ENCODE measurements around the gene WBP11. TPM values are rescaled to one million over a fixed set of nuclear protein-coding genes. Genes with fewer than 3 reads are reported as not detected.
"Not testable (repeated sequence)": the region's sequence is repeated elsewhere in the genome, so short reads cannot be mapped to it uniquely, and the experiment has no call there.

Gene WBP11
- total and polyA plus RNA-seq, 5 donors from 2014 or later = 50.7 to 119 (median 58.2) TPM

GRCh38 chr12:14770496-14771461, 32.5 kb downstream of the WBP11 start:
- H3K4me1 ChIP-seq (ENCODE audit: control insufficient read depth, insufficient read depth, low read length, poor library complexity, severe bottlenecking) = peaks cover 57% of the 10 kb centered on the region
- Mint-ChIP-seq H3K27ac (peak overlapping the region; percentile 98 to 100 (median 100)), H3K27me3 (peaks cover 7% of the 10 kb centered on the region), H3K4me1 (peaks cover 29 to 74% (median 44%) of the 10 kb centered on the region in 4 donors), H3K4me3 (peak overlapping the region; percentile 91 to 100 (median 98)), H3K36me3 (peaks cover 20% of the 10 kb centered on the region), H3K9me3 (peaks cover 0 to 18% (median 6%) of the 10 kb centered on the region in 7 donors)
- DNase-seq = peak; percentile 89 to 98 (median 95)
- peaks cover 9 to 10% of the 10 kb centered on the region in 2 experiments for H3K9me3 ChIP-seq (ENCODE audit: control insufficient read depth in 2 of 2, low read length in 2 of 2)
- H3K27ac ChIP-seq (ENCODE audit: insufficient read depth, low read length, poor library complexity, severe bottlenecking) = peak overlapping the region; percentile 100
- H3K36me3 ChIP-seq (ENCODE audit: control insufficient read depth, insufficient read depth, low read length) = peaks cover 21% of the 10 kb centered on the region
- H3K27me3 ChIP-seq (ENCODE audit: control insufficient read depth, insufficient read depth, low read length) = no peaks in the 10 kb centered on the region
- H3K4me3 ChIP-seq (ENCODE audit: low read depth, low read length) = peak overlapping the region; percentile 97
- peak; percentile 26 to 32 for ATAC-seq (ENCODE audit: low read depth in 2 of 2)

DNA sequence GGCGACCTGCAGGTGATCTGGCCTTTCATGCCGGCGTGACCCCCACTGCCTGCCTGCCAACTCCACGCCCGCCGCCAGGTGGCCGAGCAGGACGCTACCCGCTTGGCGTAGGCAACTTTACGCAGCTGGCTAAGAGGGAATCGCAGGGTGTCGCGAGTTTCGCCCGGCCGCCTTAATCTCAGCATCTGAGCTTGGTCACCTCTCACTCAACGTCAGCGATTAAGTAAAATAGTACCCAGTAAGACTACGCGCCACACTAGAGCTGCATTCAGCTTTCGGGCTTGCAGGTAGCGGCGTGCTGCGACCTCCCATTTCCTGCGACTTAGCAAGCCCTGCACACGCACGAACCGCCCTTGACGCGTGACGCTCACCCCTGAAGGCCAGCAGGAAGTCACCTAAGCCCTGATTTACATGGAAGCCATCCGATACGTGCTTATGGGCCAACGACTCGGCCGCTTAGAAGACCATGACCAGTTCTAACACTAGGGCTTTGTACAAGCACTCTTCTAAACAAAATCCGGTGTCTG, 33.2 kb downstream of the WBP11 start:
- Mint-ChIP-seq H3K27me3 (peaks cover 7% of the 10 kb centered on the region), H3K9me3 (peaks cover 0 to 26% (median 6%) of the 10 kb centered on the region in 7 donors), H3K36me3 (peaks cover 27% of the 10 kb centered on the region), H3K27ac (peak overlapping the region; percentile 98 to 100 (median 100)), H3K4me3 (peak overlapping the region; percentile 91 to 100 (median 98)), H3K4me1 (peaks cover 23 to 72% (median 40%) of the 10 kb centered on the region in 4 donors)
- peaks cover 26% of the 10 kb centered on the region for H3K36me3 ChIP-seq (ENCODE audit: control insufficient read depth, insufficient read depth, low read length)
- H3K27ac ChIP-seq (ENCODE audit: insufficient read depth, low read length, poor library complexity, severe bottlenecking) = peak overlapping the region; percentile 100
- peak; percentile 58 to 60 for ATAC-seq (ENCODE audit: low read depth in 2 of 2)
- H3K27me3 ChIP-seq (ENCODE audit: control insufficient read depth, insufficient read depth, low read length) = no peaks in the 10 kb centered on the region
- H3K4me3 ChIP-seq (ENCODE audit: low read depth, low read length) = peak overlapping the region; percentile 97
- DNase-seq = peak; percentile 80 to 97 (median 90)
- H3K9me3 ChIP-seq (ENCODE audit: control insufficient read depth in 2 of 2, low read length in 2 of 2) = peaks cover 15 to 18% of the 10 kb centered on the region in 2 experiments
- H3K4me1 ChIP-seq (ENCODE audit: control insufficient read depth, insufficient read depth, low read length, poor library complexity, severe bottlenecking) = peaks cover 50% of the 10 kb centered on the region

DNA sequence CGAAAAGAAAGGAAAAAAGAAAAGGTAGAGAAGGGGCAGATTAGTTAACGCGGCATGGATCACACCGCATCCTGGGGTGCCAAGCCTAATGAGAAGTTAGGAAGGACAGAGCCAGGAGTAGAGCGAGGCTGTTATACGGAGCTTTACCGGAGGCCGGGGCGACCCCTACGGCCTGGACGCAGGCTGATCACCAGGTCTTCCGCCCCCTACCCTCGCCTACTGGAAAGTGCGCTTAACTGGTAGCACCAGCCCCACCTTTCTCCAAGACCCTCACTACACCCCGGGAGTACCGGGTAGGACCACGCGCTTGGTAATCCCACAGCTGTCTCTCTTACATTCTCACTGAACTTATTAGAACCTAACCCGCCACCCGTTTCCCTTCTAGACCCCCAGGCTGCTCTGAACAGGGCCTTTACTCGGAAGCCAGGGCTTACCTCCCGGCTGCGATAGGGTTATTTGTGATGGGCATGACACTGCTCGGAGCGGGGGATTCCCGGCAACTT, 33.8 kb downstream of the WBP11 start:
- Mint-ChIP-seq H3K4me3 (peak overlapping the region; percentile 91 to 100 (median 98)), H3K9me3 (peaks cover 0 to 29% (median 6%) of the 10 kb centered on the region in 7 donors), H3K36me3 (peaks cover 32% of the 10 kb centered on the region), H3K4me1 (peaks cover 23 to 69% (median 40%) of the 10 kb centered on the region in 4 donors), H3K27me3 (peaks cover 7% of the 10 kb centered on the region), H3K27ac (peak overlapping the region; percentile 98 to 100 (median 100))
- Histone ChIP-seq H3K27me3 (ENCODE audit: control insufficient read depth, insufficient read depth, low read length) (no peaks in the 10 kb centered on the region), H3K4me1 (ENCODE audit: control insufficient read depth, insufficient read depth, low read length, poor library complexity, severe bottlenecking) (peaks cover 44% of the 10 kb centered on the region), H3K9me3 (ENCODE audit: control insufficient read depth in 2 of 2, low read length in 2 of 2) (peaks cover 15 to 18% of the 10 kb centered on the region in 2 experiments), H3K36me3 (ENCODE audit: control insufficient read depth, insufficient read depth, low read length) (peaks cover 28% of the 10 kb centered on the region), H3K4me3 (ENCODE audit: low read depth, low read length) (peak overlapping the region; percentile 97), H3K27ac (ENCODE audit: insufficient read depth, low read length, poor library complexity, severe bottlenecking) (peak overlapping the region; percentile 100)
- ATAC-seq (ENCODE audit: low read depth in 2 of 2) (no peak), DNase-seq (no peak)

DNA sequence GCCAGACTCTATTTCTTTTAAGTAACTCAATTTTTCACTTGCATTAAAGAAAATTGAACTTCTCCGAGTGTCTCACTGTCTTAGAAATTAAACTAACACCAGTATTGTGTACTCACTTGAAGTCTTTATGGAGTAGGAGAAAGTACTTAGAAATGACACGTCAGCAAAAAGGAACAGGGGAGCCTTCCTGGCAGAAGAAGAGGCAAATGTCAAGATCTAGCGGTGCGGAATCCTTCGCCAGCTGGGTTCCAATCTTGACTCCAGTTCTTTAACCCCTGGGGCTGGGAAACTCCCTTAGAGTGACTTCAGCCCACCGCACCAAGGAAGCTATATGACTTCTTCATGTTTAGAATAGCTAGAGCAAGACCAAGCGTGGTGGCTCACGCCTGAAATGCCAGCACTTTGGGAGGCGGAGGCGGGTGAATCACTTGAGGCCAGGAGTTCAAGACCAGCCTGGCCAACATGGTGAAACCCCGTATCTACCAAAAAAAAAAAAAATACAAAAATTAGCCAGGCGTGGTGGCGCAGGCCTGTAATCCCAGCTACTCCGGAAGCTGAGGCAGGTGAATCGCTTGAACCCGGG, 34.4 kb downstream of the WBP11 start:
- peaks cover 28% of the 10 kb centered on the region for H3K36me3 ChIP-seq (ENCODE audit: control insufficient read depth, insufficient read depth, low read length)
- Mint-ChIP-seq H3K9me3 (peaks cover 0 to 29% (median 7%) of the 10 kb centered on the region in 7 donors), H3K27me3 (peaks cover 7% of the 10 kb centered on the region), H3K36me3 (peaks cover 32% of the 10 kb centered on the region), H3K4me1 (peaks cover 23 to 64% (median 37%) of the 10 kb centered on the region in 4 donors), H3K4me3 (peak overlapping the region; percentile 91 to 100 (median 98)), H3K27ac (peak overlapping the region; percentile 98 to 100 (median 100))
- H3K27me3 ChIP-seq (ENCODE audit: control insufficient read depth, insufficient read depth, low read length) = no peaks in the 10 kb centered on the region
- H3K9me3 ChIP-seq (ENCODE audit: control insufficient read depth in 2 of 2, low read length in 2 of 2) = peaks cover 15 to 18% of the 10 kb centered on the region in 2 experiments
- DNase-seq (peak in 2 of 3 donors; percentile 32 to 35), ATAC-seq (ENCODE audit: low read depth in 2 of 2) (no peak)
- peak overlapping the region; percentile 97 for H3K4me3 ChIP-seq (ENCODE audit: low read depth, low read length)
- peaks cover 43% of the 10 kb centered on the region for H3K4me1 ChIP-seq (ENCODE audit: control insufficient read depth, insufficient read depth, low read length, poor library complexity, severe bottlenecking)
- H3K27ac ChIP-seq (ENCODE audit: insufficient read depth, low read length, poor library complexity, severe bottlenecking) = peak overlapping the region; percentile 100

GRCh38 chr12:14767617-14768016, 35.7 kb downstream of the WBP11 start:
- H3K27me3 Mint-ChIP-seq = peaks cover 7% of the 10 kb centered on the region
- Histone ChIP-seq H3K4me3 (ENCODE audit: low read depth, low read length) (peak overlapping the region; percentile 97), H3K27ac (ENCODE audit: insufficient read depth, low read length, poor library complexity, severe bottlenecking) (peak overlapping the region; percentile 6), H3K4me1 (ENCODE audit: control insufficient read depth, insufficient read depth, low read length, poor library complexity, severe bottlenecking) (peaks cover 30% of the 10 kb centered on the region), H3K9me3 (ENCODE audit: control insufficient read depth in 2 of 2, low read length in 2 of 2) (peaks cover 15 to 20% of the 10 kb centered on the region in 2 experiments), H3K27me3 (ENCODE audit: control insufficient read depth, insufficient read depth, low read length) (no peaks in the 10 kb centered on the region), H3K36me3 (ENCODE audit: control insufficient read depth, insufficient read depth, low read length) (peaks cover 33% of the 10 kb centered on the region)
- H3K27ac Mint-ChIP-seq = peak overlapping the region in 2 of 3 donors; percentile 20 to 100
- no peak for ATAC-seq (ENCODE audit: low read depth in 2 of 2)
- no peak for DNase-seq
- peaks cover 19 to 59% (median 36%) of the 10 kb centered on the region in 4 donors for H3K4me1 Mint-ChIP-seq
- peak overlapping the region; percentile 67 to 96 (median 90) for H3K4me3 Mint-ChIP-seq
- H3K36me3 Mint-ChIP-seq = peaks cover 34% of the 10 kb centered on the region
- peaks cover 0 to 29% (median 8%) of the 10 kb centered on the region in 7 donors for H3K9me3 Mint-ChIP-seq

DNA sequence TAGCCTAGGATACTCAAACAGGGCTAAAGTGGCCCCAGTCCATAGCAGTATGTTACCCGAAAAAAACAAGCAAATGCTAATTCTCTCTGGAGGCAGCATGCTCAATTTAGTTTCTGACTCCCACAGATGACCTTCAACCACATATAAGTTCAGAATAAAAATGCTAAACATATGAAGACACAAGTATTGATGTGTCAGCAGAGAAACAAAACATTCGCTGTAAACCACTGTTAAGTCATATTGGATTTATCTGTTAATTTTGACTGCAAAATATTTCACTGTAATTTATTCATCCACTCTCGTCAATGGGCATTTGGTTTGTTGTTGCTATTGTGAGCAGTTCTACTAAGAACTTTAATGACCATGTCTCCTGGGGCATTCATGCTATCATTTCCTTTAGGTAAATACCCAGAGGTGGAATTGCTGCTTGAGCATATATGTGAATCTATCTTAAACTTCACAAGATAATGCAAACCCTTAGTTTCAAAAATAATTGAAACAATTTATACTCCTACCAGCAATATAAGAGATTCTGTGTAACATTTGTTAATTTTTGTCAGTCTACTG, 36.5 kb downstream of the WBP11 start:
- Mint-ChIP-seq H3K27me3 (peaks cover 7% of the 10 kb centered on the region), H3K9me3 (peaks cover 0 to 31% (median 15%) of the 10 kb centered on the region in 7 donors), H3K36me3 (peaks cover 43% of the 10 kb centered on the region), H3K27ac (peak overlapping the region in 2 of 3 donors; percentile 29 to 100), H3K4me3 (peak overlapping the region; percentile 59 to 91 (median 78)), H3K4me1 (peaks cover 20 to 57% (median 36%) of the 10 kb centered on the region in 4 donors)
- H3K9me3 ChIP-seq (ENCODE audit: control insufficient read depth in 2 of 2, low read length in 2 of 2) = peaks cover 21 to 25% of the 10 kb centered on the region in 2 experiments
- no peak for DNase-seq
- H3K4me1 ChIP-seq (ENCODE audit: control insufficient read depth, insufficient read depth, low read length, poor library complexity, severe bottlenecking) = peaks cover 23% of the 10 kb centered on the region
- H3K27ac ChIP-seq (ENCODE audit: insufficient read depth, low read length, poor library complexity, severe bottlenecking) = peak overlapping the region; percentile 3
- ATAC-seq (ENCODE audit: low read depth in 2 of 2) = no peak
- peaks cover 40% of the 10 kb centered on the region for H3K36me3 ChIP-seq (ENCODE audit: control insufficient read depth, insufficient read depth, low read length)
- no peaks in the 10 kb centered on the region for H3K27me3 ChIP-seq (ENCODE audit: control insufficient read depth, insufficient read depth, low read length)
- H3K4me3 ChIP-seq (ENCODE audit: low read depth, low read length) = peak overlapping the region; percentile 97

DNA sequence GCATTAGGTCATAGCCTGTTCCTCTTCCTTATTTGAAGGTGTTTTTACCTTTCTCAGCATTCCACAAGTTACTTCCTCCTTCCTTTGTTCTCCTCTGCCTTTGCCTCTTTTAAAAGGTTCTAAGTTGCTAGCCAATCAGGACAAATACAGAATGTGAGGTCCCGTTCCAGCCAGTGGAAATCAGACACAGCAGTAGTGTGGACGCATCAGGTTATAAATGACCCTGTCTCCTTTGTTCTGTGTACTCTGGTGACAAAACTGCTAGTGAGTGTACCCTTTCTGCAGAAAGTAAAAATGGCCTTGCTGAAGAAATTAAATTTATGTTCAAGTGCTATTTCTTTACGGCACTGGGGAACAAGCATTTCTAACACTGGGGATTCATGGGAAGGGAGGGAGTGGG, 37.3 kb downstream of the WBP11 start:
- peaks cover 21 to 27% of the 10 kb centered on the region in 2 experiments for H3K9me3 ChIP-seq (ENCODE audit: control insufficient read depth in 2 of 2, low read length in 2 of 2)
- not testable (repeated sequence) for H3K27me3 Mint-ChIP-seq; H3K27ac Mint-ChIP-seq; H3K4me3 ChIP-seq (ENCODE audit: low read depth, low read length); ATAC-seq (ENCODE audit: low read depth in 2 of 2); DNase-seq; H3K27me3 ChIP-seq (ENCODE audit: control insufficient read depth, insufficient read depth, low read length); H3K27ac ChIP-seq (ENCODE audit: insufficient read depth, low read length, poor library complexity, severe bottlenecking)
- H3K9me3 Mint-ChIP-seq = peaks cover 0 to 37% (median 18%) of the 10 kb centered on the region in 7 donors
- H3K4me1 ChIP-seq (ENCODE audit: control insufficient read depth, insufficient read depth, low read length, poor library complexity, severe bottlenecking) = peaks cover 18% of the 10 kb centered on the region
- peak overlapping the region in 3 of 4 donors; percentile 13 to 43 (median 26) for H3K4me3 Mint-ChIP-seq
- H3K36me3 ChIP-seq (ENCODE audit: control insufficient read depth, insufficient read depth, low read length) = peaks cover 43% of the 10 kb centered on the region
- peaks cover 49% of the 10 kb centered on the region for H3K36me3 Mint-ChIP-seq
- H3K4me1 Mint-ChIP-seq = peaks cover 19 to 56% (median 33%) of the 10 kb centered on the region in 4 donors
